T-helper 1 cell (primary cell): ENCODE measurements around the gene BCL11A.

ENCODE experiments used
- DNase-seq, 5 donors: peaks; one replicate each; pipeline ENCODE4 v3.0.0-alpha.2; 2012 to 2020

Gene BCL11A

GRCh38 chr2:60460577-60461420 is 92.7 kb downstream of the BCL11A start:
- no peak for DNase-seq

GRCh38 chr2:60459851-60460250 is 93.6 kb downstream of the BCL11A start:
- DNase-seq, result no peak

DNA sequence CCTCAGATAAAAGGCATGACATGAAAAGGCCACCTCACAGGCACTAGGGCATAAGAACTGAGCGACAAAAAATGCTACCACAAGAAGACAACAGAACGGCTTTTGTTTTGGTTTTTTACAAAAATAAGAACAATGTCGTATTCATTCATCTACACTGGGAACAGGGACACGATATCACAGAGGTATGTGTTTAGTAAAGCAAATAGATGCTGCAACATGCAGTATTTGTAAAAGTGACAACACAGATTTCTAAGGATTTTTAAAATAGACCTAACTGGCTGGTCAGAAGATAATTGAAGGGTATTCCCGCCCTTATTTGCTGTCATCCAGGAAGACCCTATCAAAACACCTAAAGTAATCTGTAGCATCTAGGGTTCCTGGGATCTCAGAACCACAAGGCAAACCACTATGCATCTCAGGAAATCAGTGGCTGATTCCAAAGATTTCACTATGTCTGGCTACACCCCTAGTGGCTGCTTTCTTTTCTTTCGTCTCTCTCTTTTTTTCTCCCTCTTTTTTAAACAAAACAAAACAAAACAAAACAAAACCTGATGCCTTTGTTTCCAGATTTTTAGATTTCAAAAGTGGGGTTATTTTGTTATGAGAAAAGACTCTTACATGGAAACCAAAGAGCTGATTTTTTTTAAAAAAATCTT is 97.2 kb downstream of the BCL11A start:
- DNase-seq, result no peak

- DNase-seq, result no peak
Measured at GRCh38 chr2:60453872-60454271, 99.6 kb downstream of the BCL11A start.

DNA sequence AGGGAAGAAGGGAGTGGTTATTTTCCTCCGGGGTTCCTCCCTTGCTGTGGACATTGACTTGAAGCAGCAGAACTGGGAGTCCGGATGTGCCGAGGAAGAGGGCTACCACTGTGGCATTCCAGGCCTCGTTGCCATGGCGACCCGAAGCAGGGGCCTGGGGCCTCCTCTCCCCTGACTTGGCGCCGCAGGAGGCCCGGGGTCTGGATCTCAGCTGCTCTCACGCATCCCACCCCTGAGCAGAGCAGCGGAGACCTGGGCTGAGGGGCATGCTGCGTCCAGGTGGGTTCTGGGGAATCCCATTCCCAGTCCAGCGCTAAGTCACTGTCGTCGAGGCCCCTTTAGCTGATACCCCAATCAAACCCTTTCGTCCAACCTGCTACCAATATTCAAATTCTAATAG is 100.2 kb downstream of the BCL11A start:
- no peak for DNase-seq

- no peak for DNase-seq
Measured at GRCh38 chr2:60450488-60450887, 103.0 kb downstream of the BCL11A start.

DNA sequence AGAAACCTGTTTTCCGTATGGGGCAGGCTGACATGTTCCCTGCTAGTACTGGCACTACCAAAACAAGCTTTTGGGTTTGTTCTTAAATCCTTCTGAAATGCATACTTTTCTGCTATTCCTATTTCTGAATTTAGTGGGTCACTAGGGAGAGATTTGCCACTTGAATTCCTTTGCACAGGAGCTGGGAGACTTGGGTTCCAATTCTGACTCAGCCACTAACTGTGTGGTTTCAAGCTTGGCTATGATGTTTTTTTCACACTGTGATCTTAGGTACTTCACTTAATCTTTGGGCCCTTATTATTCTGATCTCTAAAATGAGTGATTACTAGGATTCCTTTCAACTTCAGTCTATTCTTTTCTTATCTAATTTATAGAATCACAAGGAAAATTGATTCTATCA is 105.5 kb downstream of the BCL11A start:
- no peak for DNase-seq

- no peak for DNase-seq
Measured at GRCh38 chr2:60446413-60447267, 106.8 kb downstream of the BCL11A start.

GRCh38 chr2:60445684-60446179 is 107.7 kb downstream of the BCL11A start:
- DNase-seq, result no peak

- DNase-seq, result no peak
Measured at GRCh38 chr2:60442608-60443007, 110.8 kb downstream of the BCL11A start.

- DNase-seq, result no peak
Measured at GRCh38 chr2:60441800-60442199, 111.7 kb downstream of the BCL11A start.

DNA sequence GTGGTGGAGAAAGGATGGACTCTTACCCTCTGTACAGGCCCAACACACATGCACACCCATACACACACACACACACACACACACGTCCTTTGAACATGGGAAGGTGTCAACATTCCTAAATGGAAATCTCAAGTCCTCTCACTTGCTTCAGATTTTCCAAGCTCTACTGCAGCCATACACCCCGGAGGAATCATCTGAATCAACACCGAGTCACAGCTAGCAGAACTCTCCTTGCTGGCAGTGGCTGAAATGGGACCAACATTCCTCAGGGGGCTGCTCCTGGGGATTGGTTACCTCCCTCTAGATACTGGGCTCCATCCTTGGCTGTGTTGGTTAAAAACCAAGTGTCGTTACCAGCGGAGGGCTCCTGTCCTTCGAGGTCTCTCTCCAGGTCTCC is 112.7 kb downstream of the BCL11A start:
- no peak for DNase-seq

DNA sequence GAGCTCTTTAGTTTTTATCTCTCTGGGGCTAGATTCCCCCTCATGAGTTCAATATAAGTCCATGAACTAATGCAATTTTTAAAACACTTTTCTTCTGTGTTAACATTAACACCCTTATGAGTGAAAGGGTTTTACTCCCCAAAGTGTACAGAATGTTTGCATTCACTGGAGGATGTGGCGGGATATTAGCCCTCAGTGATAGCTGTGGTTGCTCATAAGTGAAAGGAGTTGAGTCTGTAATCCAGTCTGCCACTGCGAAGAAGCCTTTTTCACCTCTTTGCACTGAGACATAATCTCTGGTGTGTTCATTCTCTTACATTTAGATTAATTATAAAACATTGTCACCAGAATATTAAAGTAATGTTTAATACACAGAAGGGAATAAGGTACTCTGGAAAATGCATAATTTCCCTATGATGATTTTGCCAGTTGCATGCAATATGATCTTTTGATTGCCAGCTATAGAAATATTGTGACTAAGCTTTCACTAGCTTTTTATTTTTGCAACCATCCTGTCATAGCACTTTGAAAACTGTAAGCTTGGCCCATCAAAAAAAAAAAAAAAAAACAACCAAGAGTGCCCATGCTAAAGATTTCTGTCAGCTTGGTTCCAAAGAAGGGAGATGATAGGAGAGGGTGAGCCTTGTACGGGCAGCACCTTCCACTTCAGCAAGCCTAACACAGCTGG is 113.2 kb downstream of the BCL11A start:
- no peak for DNase-seq

DNA sequence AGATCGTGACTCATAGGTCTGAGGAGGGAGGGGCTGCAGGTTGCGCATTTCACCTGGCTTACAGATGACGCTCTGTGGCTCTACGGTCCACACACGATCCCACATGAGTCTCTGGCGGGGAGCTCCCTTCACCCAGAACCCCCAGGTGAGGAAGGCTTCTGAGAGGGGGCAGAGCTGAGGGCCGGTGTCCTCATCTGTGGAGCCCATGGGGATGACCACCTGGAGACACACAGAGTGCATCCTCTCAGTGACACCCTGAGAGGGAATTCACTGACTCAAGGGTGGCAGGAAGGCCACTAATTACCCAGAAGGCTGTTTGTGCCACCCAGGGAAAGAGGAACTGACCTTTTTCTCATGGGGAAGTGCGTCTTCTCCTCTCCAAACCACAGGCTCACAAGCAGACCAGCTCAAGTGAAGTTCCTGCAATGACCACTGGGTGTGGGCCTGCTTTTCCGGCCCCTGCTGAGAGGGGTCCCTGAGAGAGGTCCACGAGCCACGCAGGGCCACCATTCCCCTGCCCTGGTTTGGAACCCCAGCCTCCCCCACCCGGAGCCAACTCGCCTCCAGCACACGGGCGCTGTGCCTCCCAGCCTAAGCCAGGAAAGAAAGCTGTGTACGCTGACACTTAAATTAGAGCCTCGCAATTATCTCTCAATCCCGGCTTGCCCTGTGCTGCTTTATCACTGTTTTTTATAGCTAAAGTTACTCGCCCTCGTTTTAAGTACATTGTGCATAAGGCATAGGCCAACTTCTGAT is 114.1 kb downstream of the BCL11A start:
- DNase-seq, result no peak

DNA sequence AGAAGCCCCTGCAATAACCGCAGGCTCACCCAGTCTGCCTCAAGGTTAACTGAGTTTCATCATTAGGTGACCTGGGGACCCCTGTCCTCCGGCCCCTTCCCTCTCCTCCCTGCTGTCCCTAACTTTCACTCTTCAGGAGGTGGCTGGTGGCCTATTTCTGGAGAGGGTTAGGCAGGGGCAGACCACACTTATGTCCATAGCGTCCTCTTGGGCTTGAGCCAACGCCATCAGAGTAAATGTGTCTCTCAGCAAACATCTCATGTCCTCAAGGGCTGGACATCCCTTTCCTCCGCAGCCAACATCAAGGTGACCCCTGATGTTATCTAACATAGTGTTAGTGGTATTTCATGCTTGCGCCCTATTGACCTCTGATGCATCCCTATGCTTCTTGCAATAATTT is 114.8 kb downstream of the BCL11A start:
- no peak for DNase-seq

- no peak for DNase-seq
Measured at GRCh38 chr2:60438131-60438530, 115.3 kb downstream of the BCL11A start.

DNA sequence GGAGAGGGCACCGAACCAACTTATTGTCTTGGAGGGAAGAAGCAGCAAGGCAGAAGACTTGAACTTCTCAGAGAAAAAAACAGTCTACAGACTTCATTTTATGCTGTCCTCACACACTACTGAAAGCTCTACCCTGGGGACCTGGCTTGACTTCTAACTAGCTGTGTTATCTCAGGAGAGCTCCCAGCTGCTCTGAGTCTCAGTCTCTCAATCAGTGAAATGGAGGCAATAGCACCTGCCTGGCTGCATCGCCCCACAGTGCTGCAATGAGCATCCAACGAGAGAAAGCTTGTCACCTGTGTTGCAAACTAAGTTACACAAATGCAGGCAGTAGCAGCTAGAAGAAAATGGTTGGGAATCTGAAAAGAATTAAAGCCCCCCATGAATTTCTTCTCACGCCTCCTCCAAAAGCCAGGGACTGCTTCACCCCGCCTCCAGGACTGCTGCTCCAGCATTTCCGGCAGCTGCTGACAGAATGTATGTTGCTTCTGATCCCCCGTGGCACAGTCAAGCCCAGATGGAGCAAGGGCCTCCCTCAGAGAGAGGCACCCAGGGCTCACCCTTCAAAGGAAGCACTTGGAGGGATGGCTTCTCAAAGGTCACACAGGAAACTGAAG is 116.3 kb downstream of the BCL11A start:
- no peak for DNase-seq

DNA sequence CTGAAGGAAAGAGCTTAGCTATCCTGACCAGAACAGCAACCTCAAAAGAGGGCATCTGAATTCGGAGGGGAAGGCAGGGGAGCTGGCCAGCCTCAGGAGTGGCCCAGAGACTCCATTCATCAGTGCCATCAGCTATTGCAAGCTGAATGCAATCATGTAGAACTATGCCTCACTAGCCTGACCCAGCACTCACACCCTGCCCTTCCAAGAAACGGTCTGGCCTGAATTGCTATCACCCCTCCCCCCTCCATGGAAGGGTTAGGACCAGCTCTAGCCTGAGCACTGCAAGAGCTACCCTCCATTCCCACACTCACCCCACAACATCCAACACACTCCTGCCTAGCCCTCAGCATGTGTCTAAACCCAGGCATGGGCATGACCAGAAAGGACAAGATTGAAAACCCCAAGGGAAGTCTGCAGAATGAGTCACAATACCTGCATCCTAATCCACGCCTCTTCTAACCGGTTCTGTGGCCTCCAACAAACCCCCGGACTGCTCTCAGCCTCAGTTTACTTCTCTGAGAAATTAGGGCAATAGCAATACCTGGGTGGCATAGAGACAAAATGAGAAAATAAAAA is 120.3 kb downstream of the BCL11A start:
- DNase-seq, result no peak

DNA sequence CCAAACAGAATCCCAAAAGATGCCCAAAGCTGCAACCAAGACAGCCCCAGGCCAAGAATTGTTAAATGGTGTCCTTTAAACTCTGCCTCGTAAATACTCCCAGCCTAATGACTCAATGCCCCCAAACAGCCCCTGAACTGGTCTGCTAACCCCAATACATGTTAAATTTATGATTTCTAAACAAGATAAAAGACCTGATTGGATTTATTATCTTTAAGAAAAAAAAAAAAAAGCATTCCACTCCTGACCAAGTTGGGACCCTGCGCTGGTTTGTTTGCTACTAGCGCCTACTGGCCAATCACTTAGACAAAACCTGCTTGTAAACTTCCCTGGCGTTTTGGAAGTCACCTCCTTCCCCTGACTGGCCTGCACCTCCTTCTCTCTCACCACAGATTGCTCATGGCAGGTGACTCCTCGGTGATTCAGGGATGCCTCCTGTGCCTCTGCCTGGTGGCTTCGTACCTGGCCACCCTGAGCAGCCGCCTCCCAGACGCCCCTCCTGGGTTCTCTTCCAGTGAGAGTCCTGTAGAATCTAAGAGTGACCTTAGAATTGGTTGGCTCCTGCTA is 121.3 kb downstream of the BCL11A start:
- DNase-seq, result no peak

DNA sequence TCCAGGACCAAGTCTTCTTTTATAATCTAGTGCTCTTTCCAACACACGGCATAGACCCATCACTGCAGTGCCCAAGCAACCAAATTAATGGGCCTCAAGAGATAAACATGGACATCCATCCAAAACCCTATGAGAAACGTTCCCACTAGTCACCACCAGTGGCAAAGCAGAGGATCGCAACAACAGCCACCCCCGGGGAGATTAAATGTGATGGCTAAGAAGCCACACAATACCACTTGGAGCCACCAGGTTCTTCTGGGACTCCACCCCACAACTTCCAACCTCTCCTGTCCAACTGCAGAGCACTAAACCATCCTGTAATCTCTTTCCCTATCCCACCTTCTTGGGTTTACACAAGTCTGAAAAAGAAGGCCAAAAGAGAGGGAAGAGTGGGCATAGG is 123.8 kb downstream of the BCL11A start:
- no peak for DNase-seq

- no peak for DNase-seq
Measured at GRCh38 chr2:60426880-60427279, 126.6 kb downstream of the BCL11A start.
